Measurements from ENCODE around the gene HMGN1. TPM values are rescaled to one million over a fixed set of nuclear protein-coding genes. Genes with fewer than 3 reads are reported as not detected.

HMGN1 gene
- total RNA-seq, 2 experiments from 2014 or later: 264 to 492 TPM

- ChIA-PET CTCF (ENCODE audit: unreplicated experiment) (no interaction called here), POLR2A (interaction anchor here (0.7 to 1.6 kb wide), 7 partner anchors 8 to 35 kb away, joined by 3 to 15 read pairs (median 4); a partner anchor contains a TSS)
- Histone ChIP-seq H3K4me3 (ENCODE audit: low read depth, low read length, poor library complexity, severe bottlenecking) (peak overlapping the region; percentile 90), H3K9me3 (ENCODE audit: low read length) (no peaks in the 10 kb centered on the region), H3K36me3 (ENCODE audit: insufficient read depth, low read length) (peaks cover 77% of the 10 kb centered on the region), H3K79me2 (ENCODE audit: insufficient read depth, low read depth, low read length) (peaks cover 63% of the 10 kb centered on the region), H3K4me1 (ENCODE audit: insufficient read depth, low read length, poor library complexity, severe bottlenecking) (peaks cover 32% of the 10 kb centered on the region), H2AFZ (ENCODE audit: low read length) (no peak overlapping the region), H3K4me2 (ENCODE audit: low read length) (peak overlapping the region; percentile 92), H3K27ac (ENCODE audit: low read depth, low read length, poor library complexity, severe bottlenecking) (no peak overlapping the region), H3K9me2 (ENCODE audit: insufficient read depth, low read length) (no peaks in the 10 kb centered on the region), H4K20me1 (ENCODE audit: insufficient read depth, low read length) (peaks cover 35% of the 10 kb centered on the region)
- intact Hi-C loops (cut with micrococcal nuclease; ENCODE audit: unreplicated experiment): no loop called here
- no peak for TF ChIP-seq EZH2phosphoT487 (IDR thresholded peaks at IDR 0.05; ENCODE audit: borderline replicate concordance, low read depth, low read length)
- TF ChIP-seq, protein P1, sequence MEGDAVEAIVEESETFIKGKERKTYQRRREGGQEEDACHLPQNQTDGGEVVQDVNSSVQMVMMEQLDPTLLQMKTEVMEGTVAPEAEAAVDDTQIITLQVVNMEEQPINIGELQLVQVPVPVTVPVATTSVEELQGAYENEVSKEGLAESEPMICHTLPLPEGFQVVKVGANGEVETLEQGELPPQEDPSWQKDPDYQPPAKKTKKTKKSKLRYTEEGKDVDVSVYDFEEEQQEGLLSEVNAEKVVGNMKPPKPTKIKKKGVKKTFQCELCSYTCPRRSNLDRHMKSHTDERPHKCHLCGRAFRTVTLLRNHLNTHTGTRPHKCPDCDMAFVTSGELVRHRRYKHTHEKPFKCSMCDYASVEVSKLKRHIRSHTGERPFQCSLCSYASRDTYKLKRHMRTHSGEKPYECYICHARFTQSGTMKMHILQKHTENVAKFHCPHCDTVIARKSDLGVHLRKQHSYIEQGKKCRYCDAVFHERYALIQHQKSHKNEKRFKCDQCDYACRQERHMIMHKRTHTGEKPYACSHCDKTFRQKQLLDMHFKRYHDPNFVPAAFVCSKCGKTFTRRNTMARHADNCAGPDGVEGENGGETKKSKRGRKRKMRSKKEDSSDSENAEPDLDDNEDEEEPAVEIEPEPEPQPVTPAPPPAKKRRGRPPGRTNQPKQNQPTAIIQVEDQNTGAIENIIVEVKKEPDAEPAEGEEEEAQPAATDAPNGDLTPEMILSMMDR (conservative IDR thresholded peaks at IDR 0.05; ENCODE audit: low read length): no peak
- no peak for DNase-seq (ENCODE audit: low spot score)
- BruUV-seq (replicated peaks): no TSS peak
These were observed 3.4 kb downstream of the HMGN1 start for GRCh38 chr21:39345440-39345839.

- Histone ChIP-seq H3K4me3 (ENCODE audit: low read depth, low read length, poor library complexity, severe bottlenecking) (peak overlapping the region; percentile 90), H3K27ac (ENCODE audit: low read depth, low read length, poor library complexity, severe bottlenecking) (no peak overlapping the region), H3K9me2 (ENCODE audit: insufficient read depth, low read length) (no peaks in the 10 kb centered on the region), H3K9me3 (ENCODE audit: low read length) (no peaks in the 10 kb centered on the region), H3K4me1 (ENCODE audit: insufficient read depth, low read length, poor library complexity, severe bottlenecking) (peaks cover 26% of the 10 kb centered on the region), H4K20me1 (ENCODE audit: insufficient read depth, low read length) (peaks cover 35% of the 10 kb centered on the region), H3K36me3 (ENCODE audit: insufficient read depth, low read length) (peaks cover 81% of the 10 kb centered on the region), H3K4me2 (ENCODE audit: low read length) (peak overlapping the region; percentile 92), H2AFZ (ENCODE audit: low read length) (no peak overlapping the region), H3K79me2 (ENCODE audit: insufficient read depth, low read depth, low read length) (peaks cover 57% of the 10 kb centered on the region)
- BruUV-seq (replicated peaks): no TSS peak
- no peak for DNase-seq (ENCODE audit: low spot score)
- intact Hi-C loops (cut with micrococcal nuclease; ENCODE audit: unreplicated experiment): no loop called here
- POLR2A ChIA-PET: interaction anchor here (0.7 to 1.6 kb wide), 5 partner anchors 9 to 36 kb away, joined by 3 to 15 read pairs (median 3); a partner anchor contains a TSS
- CTCF ChIA-PET (ENCODE audit: unreplicated experiment): no interaction called here
- TF ChIP-seq, protein P1 (conservative IDR thresholded peaks at IDR 0.05; ENCODE audit: low read length): no peak
- no peak for TF ChIP-seq EZH2phosphoT487 (IDR thresholded peaks at IDR 0.05; ENCODE audit: borderline replicate concordance, low read depth, low read length)
These were observed 4.0 kb downstream of the HMGN1 start for GRCh38 chr21:39344848-39345247.

DNA sequence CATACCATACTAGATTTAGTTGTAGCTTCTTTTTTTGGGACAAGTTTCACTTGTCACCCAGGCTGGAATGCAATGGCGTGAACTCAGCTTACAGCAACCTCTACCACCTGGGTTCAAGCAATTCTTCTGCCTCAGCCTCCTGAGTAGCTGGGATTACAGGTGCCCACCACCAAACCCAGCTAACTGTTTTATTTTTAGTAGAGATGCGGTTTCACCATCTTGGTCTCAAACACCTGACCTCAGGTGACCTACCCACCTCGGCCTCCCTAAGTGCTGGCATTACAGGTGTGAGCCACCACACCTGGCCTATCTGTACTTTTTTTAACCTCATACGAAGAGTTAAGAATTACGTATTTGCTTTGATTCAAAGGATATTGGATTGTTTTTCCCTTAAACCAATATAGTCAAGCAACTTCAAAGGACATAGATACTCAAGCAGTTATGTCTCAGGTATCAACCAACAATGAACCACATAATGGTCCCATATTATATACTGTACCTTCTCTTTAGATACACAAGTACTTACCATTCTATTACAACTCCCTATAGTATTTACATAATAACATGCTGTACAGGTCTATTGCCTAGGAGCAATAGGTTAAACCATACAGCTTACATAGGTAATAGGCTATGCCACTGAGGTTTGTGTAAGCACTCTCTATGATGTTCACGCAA, 7.5 kb downstream of the HMGN1 start:
- Histone ChIP-seq H3K9me2 (ENCODE audit: insufficient read depth, low read length) (no peaks in the 10 kb centered on the region), H3K79me2 (ENCODE audit: insufficient read depth, low read depth, low read length) (peaks cover 34% of the 10 kb centered on the region), H3K4me3 (ENCODE audit: low read depth, low read length, poor library complexity, severe bottlenecking) (no peak overlapping the region), H2AFZ (ENCODE audit: low read length) (no peak overlapping the region), H3K9me3 (ENCODE audit: low read length) (no peaks in the 10 kb centered on the region), H3K4me2 (ENCODE audit: low read length) (no peak overlapping the region), H3K36me3 (ENCODE audit: insufficient read depth, low read length) (peaks cover 60% of the 10 kb centered on the region), H3K27ac (ENCODE audit: low read depth, low read length, poor library complexity, severe bottlenecking) (no peak overlapping the region), H3K4me1 (ENCODE audit: insufficient read depth, low read length, poor library complexity, severe bottlenecking) (peaks cover 32% of the 10 kb centered on the region), H4K20me1 (ENCODE audit: insufficient read depth, low read length) (peaks cover 19% of the 10 kb centered on the region)
- intact Hi-C loops (cut with micrococcal nuclease; ENCODE audit: unreplicated experiment): no loop called here
- TF ChIP-seq EZH2phosphoT487 (IDR thresholded peaks at IDR 0.05; ENCODE audit: borderline replicate concordance, low read depth, low read length): no peak
- TF ChIP-seq, protein P1 (conservative IDR thresholded peaks at IDR 0.05; ENCODE audit: low read length): no peak
- CTCF ChIA-PET (ENCODE audit: unreplicated experiment): no interaction called here
- POLR2A ChIA-PET: interaction anchor here (0.7 to 1.2 kb wide), 2 partner anchors 9 to 407 kb away, joined by 3 read pairs; no protein-coding TSS in a partner anchor
- BruUV-seq (replicated peaks): no TSS peak
- DNase-seq (ENCODE audit: low spot score): no peak

Data from OCI-LY7 (cell line).